IPS-15b (cell line): ENCODE measurements around the gene ACSL4.

Experiments
- H3K27me3 ChIP-seq: one replicate; pipeline ENCODE4 v1.6.1; 2013; ENCODE audit warnings: low read length; ENCODE audit not compliant: control insufficient read depth, insufficient read depth
- H3K36me3 ChIP-seq: one replicate; pipeline ENCODE4 v1.6.1; 2013; ENCODE audit warnings: low read length; ENCODE audit not compliant: control insufficient read depth, insufficient read depth
- H3K4me1 ChIP-seq: one replicate; pipeline ENCODE4 v1.6.1; 2013; ENCODE audit warnings: mild to moderate bottlenecking, low read length; ENCODE audit not compliant: control insufficient read depth, insufficient read depth
- H3K4me3 ChIP-seq: one replicate; pipeline ENCODE4 v1.5.1; 2013; ENCODE audit warnings: low read depth, low read length
- H3K9ac ChIP-seq: one replicate; pipeline ENCODE4 v1.6.1; 2013; ENCODE audit warnings: low read depth, mild to moderate bottlenecking, low read length
- H3K9me3 ChIP-seq: one replicate; pipeline ENCODE4 v1.6.1; 2013; ENCODE audit warnings: mild to moderate bottlenecking, low read length; ENCODE audit not compliant: control insufficient read depth, insufficient read depth

The ACSL4 gene

GRCh38 chrX:109720947-109721346 lies 12.1 kb downstream of the ACSL4 start:
- H3K9ac ChIP-seq: no peak overlapping the region
- H3K4me1 ChIP-seq: peaks cover 4% of the 10 kb centered on the region
- no peaks in the 10 kb centered on the region for H3K36me3 ChIP-seq
- no peaks in the 10 kb centered on the region for H3K9me3 ChIP-seq
- H3K27me3 ChIP-seq: no peaks in the 10 kb centered on the region
- H3K4me3 ChIP-seq: no peak overlapping the region

DNA sequence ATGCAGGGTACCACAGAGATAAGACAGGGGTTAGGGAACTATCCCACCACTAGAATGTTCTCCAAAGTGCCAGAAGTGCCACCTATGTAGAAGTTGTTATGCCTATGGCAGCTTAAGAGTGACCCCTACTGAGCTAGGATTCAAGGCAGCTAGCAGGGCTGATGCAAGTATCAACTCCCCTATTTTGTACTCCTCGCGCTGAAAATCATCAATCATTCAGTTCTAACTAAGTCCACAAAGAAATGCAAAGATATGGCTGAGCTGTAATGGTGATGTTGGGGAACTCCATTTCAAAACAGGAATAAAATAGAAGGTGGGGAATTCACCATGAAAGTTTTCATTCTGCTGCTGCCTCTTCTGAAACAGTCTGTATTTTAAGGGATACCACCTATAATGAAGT lies 13.8 kb downstream of the ACSL4 start:
- Histone ChIP-seq H3K9ac (no peak overlapping the region), H3K4me1 (peaks cover 4% of the 10 kb centered on the region), H3K27me3 (no peaks in the 10 kb centered on the region)

GRCh38 chrX:109716431-109717028 lies 16.5 kb downstream of the ACSL4 start:
- H3K4me3 ChIP-seq: no peak overlapping the region
- H3K9me3 ChIP-seq: no peaks in the 10 kb centered on the region
- H3K9ac ChIP-seq: no peak overlapping the region
- H3K36me3 ChIP-seq: no peaks in the 10 kb centered on the region
- no peaks in the 10 kb centered on the region for H3K27me3 ChIP-seq
- H3K4me1 ChIP-seq: peaks cover 4% of the 10 kb centered on the region

More for the DNA sequence above, 13.8 kb downstream of the ACSL4 start:
- H3K9me3 ChIP-seq: no peaks in the 10 kb centered on the region
- no peak overlapping the region for H3K4me3 ChIP-seq
- H3K36me3 ChIP-seq: no peaks in the 10 kb centered on the region

DNA sequence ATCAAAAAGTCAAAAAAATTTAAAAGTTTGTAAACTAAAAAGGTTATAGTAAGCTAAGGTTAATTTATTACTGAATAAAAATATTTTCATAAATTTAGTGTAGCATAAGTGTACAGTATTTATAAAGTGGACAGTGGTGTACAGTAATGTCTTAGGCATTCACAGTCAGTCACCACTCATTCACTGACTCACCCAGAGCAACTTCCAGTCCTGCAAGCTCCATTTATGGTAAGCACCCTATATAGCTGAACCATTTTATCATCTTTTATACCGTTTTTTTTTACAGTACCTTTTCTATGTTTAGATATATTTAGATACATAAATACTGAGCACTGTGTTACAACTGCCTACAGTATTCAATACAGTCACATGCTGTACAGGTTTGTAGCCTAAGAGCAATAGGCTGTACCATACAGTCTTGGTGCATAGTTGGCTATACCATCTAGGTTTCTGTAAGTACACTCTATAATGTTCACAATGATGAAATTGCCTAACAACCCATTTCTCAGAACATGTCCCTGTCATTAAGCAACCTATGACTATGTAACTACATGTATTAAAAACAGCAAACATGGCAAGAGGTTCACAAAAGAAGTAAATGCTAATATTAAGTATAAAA lies 18.6 kb downstream of the ACSL4 start:
- H3K9me3 ChIP-seq: no peaks in the 10 kb centered on the region
- peaks cover 4% of the 10 kb centered on the region for H3K4me1 ChIP-seq
- H3K9ac ChIP-seq: no peak overlapping the region
- no peaks in the 10 kb centered on the region for H3K27me3 ChIP-seq
- no peak overlapping the region for H3K4me3 ChIP-seq
- H3K36me3 ChIP-seq: no peaks in the 10 kb centered on the region

DNA sequence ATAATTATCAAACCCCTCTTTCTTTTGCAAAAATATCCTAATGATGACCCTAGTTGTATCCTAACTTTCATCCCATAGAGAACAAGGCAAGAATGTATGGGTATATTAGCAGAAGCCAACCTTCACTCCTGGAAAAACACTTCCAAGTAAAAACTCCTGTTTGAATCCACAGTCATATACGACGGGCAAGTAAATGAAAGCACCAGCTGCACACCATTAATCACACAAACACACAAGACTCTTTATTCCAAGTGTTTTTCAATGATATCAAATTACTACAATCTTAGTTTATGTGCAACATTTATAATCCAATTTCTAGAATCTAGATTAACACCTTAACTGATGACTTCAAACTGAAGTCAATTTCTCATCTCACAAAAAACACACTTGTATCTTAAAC lies 22.9 kb downstream of the ACSL4 start:
- Histone ChIP-seq H3K4me3 (no peak overlapping the region), H3K36me3 (no peaks in the 10 kb centered on the region), H3K9ac (no peak overlapping the region), H3K4me1 (no peaks in the 10 kb centered on the region), H3K9me3 (no peaks in the 10 kb centered on the region), H3K27me3 (no peaks in the 10 kb centered on the region)

DNA sequence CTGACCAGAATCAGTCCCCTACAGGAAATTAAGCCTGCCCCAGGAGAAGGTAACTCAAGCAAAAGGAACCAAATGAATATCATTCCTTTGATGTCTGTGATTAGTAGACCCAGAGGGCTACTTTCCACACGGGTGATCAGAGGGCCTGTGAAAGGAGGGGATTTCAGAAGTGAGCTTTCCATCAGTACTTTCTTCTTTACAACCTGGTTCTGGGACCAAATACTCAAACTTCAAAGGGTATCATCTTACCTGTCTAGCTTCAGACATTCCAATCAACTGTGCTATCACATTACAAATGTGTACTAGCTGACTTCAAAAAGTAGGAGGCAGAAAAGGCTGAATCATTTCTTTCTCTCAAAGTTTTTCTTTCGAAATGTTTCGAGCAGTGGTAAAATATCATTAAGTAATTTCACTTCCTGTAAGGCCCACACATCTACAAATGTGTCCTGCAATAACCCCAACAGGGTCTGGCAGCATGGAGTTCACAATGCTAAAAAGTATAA lies 23.9 kb downstream of the ACSL4 start:
- H3K27me3 ChIP-seq: no peaks in the 10 kb centered on the region
- no peak overlapping the region for H3K4me3 ChIP-seq
- H3K9me3 ChIP-seq: no peaks in the 10 kb centered on the region
- no peaks in the 10 kb centered on the region for H3K4me1 ChIP-seq
- H3K9ac ChIP-seq: no peak overlapping the region
- no peaks in the 10 kb centered on the region for H3K36me3 ChIP-seq

GRCh38 chrX:109707720-109708119 lies 25.3 kb downstream of the ACSL4 start:
- no peaks in the 10 kb centered on the region for H3K27me3 ChIP-seq
- H3K4me3 ChIP-seq: no peak overlapping the region
- no peaks in the 10 kb centered on the region for H3K36me3 ChIP-seq
- H3K9ac ChIP-seq: no peak overlapping the region
- H3K9me3 ChIP-seq: no peaks in the 10 kb centered on the region
- no peaks in the 10 kb centered on the region for H3K4me1 ChIP-seq

- H3K27me3 ChIP-seq: no peaks in the 10 kb centered on the region
- H3K4me1 ChIP-seq: no peaks in the 10 kb centered on the region
- H3K36me3 ChIP-seq: no peaks in the 10 kb centered on the region
- no peaks in the 10 kb centered on the region for H3K9me3 ChIP-seq
- no peak overlapping the region for H3K9ac ChIP-seq
- H3K4me3 ChIP-seq: no peak overlapping the region
Measured at GRCh38 chrX:109707319-109707718, 25.7 kb downstream of the ACSL4 start.

DNA sequence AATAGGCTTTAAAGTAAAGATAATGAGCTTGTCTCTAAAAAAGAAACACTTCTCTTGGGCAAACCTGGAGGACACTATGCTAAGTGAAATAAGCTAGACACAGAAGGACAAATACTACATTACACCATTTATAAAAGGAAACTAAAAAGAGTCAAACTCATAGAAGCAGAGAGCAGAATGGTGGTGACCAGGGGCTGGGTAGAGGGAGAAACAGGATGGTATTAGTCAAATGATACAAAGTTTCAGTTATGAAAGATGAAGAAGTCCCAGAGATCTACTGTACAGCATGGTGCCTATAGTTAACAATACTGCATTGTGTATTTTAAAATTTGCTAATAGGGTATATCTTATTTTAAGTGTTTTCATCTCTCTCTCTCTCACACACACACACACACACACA lies 28.5 kb downstream of the ACSL4 start:
- Histone ChIP-seq H3K27me3 (no peaks in the 10 kb centered on the region), H3K36me3 (no peaks in the 10 kb centered on the region), H3K4me3 (no peak overlapping the region), H3K9me3 (no peaks in the 10 kb centered on the region), H3K4me1 (no peaks in the 10 kb centered on the region), H3K9ac (no peak overlapping the region)

- H3K27me3 ChIP-seq: no peaks in the 10 kb centered on the region
- no peak overlapping the region for H3K4me3 ChIP-seq
- H3K9ac ChIP-seq: no peak overlapping the region
- H3K9me3 ChIP-seq: no peaks in the 10 kb centered on the region
- no peaks in the 10 kb centered on the region for H3K36me3 ChIP-seq
- no peaks in the 10 kb centered on the region for H3K4me1 ChIP-seq
Measured at GRCh38 chrX:109697855-109698254, 35.2 kb downstream of the ACSL4 start.

GRCh38 chrX:109696146-109696740 lies 36.8 kb downstream of the ACSL4 start:
- H3K9ac ChIP-seq: no peak overlapping the region
- H3K4me1 ChIP-seq: no peaks in the 10 kb centered on the region
- no peaks in the 10 kb centered on the region for H3K36me3 ChIP-seq
- no peaks in the 10 kb centered on the region for H3K9me3 ChIP-seq
- no peaks in the 10 kb centered on the region for H3K27me3 ChIP-seq
- no peak overlapping the region for H3K4me3 ChIP-seq

DNA sequence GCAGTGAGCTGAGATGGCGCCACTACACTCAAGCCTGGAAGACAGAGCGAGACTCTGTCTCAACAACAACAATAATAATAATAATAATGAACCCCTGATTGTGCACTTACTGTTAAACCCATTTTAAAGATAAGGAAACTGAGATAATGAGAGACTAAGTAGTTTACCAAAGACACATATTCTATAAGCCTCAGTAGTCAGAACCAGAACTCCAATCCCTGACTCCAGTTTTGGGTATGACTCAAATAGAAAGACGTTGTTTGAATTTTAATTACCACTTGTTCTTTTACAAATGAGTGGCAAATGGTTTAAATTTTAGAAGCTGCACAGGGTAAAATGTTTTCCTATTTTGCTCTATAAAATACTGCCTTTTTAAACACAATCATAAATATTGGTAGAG lies 37.4 kb downstream of the ACSL4 start:
- H3K4me1 ChIP-seq: no peaks in the 10 kb centered on the region
- no peaks in the 10 kb centered on the region for H3K9me3 ChIP-seq
- no peaks in the 10 kb centered on the region for H3K36me3 ChIP-seq
- no peak overlapping the region for H3K9ac ChIP-seq
- H3K27me3 ChIP-seq: no peaks in the 10 kb centered on the region
- no peak overlapping the region for H3K4me3 ChIP-seq
